HG03558 (cell line): Measurements from ENCODE around the gene SLC41A1.
A peak's percentile ranks its signal among the peaks of the same experiment; 100 is the strongest.
"Not testable (repeated sequence)": the region's sequence is repeated elsewhere in the genome, so short reads cannot be mapped to it uniquely, and the experiment has no call there.

Experiments
- ATAC-seq: cut with Tn5 transposase; IDR thresholded peaks from one replicate; pipeline ENCODE4 v1.9.1; 2021; ENCODE audit warnings: moderate number of reproducible peaks; ENCODE audit not compliant: unreplicated experiment; ENCODE audit errors: extremely low read depth

The SLC41A1 gene

DNA sequence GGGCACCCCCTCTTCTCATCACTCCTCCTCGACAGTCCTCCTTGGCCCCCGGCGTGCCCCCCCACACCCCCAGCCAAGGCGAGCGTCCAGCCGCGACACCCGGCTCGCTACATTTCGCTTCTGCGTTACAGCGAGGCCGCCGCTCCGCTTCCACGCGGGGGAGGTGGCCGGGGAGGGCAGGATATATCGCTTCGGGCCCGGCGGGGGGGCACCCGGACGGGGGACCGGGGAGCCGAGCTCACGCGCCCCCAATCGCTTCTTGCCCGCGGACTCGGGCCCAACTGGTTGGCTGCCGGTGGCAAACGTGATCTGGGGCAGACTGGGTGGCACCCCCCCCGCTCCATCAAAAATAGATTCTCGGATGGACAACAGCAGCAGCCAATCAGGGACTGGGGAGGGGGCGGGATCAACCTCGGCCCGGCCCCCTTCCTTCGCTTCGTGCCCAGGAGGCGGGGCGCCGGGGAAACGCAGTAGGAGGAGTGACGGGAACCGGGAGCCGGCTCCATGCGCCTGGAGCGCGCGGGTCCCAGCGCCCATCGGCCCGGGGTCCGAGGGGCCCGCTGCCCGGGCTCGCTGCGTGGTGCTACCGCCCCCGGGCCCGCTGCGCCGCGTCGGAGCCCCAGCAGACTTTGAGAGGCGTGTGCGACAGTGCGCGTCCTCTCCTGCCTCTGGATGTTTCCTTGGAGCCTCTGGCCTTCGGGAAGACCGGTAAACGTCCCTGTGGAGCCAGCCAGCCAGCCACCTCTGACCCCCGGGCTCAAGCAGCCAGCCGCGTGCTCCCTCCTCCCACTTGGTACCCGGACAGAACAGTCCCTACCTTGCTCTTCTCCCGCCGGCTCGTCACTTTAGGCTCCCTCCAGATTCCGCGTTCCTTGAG lies at the start of gene SLC41A1:
Gene SLC41A1, minus strand, starts transcription at position 321 of the 877 bp plus-strand sequence. CDS start 2,757 bp downstream, outside the sequence.
- peak; percentile 40 for ATAC-seq

DNA sequence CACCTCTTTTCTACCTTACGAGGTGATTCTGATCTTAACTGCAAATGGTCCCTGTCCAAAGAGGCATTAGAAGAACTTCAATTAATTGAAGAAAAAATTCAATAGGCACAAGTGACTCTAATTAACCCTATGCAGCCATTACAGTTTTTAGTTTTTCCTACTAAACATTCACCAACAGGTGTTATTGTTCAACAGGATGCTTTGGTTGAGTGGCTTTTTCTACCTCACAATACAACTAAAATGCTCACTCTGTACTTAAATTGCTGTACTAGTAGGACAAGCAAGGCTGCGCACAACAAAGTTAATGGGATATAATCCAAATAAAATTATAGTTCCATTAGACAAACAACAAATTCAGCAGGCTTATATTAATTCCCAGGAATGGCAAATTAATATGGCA lies 48.5 kb upstream of the SLC41A1 start:
- ATAC-seq, result no peak

DNA sequence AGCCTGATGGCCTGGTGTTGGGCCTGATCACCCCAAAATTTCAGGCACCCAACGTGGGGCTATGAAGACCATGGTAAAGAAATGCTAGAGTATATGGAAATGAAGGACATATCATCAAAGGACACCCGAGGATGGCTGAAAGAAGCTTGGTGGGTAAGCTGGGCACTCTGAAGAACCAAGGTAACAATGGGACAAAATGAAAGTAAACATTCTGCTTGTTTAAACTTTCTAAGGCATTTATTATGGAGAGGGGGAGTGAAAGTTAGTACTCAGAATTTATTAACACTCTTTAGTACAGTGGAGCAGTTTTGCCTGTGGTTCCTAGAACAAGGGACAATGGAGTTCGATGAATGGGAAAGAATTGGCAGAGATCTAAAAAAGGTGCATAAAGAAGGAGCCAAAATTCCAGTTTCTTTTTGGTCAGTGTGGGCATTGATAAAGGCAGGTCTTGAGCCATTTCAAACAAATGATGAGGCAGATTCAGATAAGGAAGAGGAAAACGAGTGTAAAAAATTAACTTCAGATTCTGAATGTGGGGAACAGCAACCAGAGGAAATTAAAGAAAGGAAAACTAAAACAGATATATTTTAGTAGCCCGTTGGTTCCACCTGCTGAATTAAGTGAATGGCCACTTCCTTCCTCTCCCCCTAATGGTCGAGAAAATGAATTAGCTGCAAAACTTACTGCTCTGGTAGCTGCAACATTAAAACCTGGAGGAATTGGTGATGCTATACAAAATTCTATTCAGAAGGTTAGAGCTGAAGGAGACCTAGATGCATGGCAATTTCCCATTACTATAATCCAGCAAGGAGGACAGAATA lies 45.4 kb upstream of the SLC41A1 start:
- no peak for ATAC-seq

DNA sequence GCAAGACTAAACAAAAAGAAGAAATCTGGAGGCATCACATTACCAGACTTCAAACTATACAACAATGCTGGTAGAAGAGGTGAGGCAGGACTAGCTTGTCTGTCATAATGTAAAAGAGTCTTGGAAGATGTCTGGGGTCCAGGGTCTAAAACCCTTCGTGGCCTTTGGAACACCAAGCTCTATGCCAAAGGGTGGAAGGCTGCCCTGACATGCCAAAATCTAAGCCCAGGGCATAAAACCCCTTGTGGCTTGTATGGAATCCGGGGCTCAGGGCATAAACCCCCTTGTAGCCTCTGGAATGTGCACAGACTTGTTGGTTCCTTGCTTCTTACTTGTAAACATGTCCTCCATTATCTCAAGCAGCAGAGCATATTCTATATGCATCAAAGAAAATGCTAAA lies 44.5 kb upstream of the SLC41A1 start:
- ATAC-seq, result not testable (repeated sequence)

DNA sequence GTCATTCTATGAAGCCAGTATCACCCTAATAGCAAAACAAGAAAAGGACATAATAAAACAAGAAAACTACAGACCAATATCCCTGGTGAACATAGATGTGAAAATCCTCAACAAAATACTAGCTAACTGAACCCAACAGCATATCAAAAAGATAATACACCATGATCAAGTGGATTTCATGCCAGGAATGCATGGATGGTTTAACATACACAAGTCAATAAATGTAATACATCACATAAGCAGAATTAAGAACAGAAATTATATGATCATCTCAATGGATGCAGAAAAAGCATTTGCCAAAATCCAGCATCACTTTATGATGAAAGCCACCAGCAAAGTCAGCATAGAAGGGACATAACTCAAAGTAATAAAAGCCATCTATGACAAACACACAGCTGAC lies 43.4 kb upstream of the SLC41A1 start:
- ATAC-seq, result no peak

DNA sequence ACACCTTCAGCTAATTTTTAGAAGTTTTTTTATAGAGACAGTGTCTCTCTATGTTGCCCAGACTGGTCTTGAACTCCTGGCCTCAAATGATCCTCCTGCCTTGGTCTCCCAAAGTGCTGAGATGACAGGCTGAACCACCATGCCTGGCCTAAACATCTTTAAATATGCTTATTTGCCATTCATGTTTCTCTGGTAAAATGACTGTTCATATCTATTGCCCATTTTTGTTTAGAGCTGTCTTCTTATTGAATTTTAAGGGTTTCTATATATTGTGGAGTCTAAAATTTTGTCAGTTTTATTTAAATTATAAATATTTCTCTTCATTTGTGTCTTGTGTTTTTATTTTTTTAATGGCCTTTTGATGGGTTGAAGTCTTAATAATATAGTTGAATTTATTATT lies 40.0 kb upstream of the SLC41A1 start:
- ATAC-seq, result no peak

DNA sequence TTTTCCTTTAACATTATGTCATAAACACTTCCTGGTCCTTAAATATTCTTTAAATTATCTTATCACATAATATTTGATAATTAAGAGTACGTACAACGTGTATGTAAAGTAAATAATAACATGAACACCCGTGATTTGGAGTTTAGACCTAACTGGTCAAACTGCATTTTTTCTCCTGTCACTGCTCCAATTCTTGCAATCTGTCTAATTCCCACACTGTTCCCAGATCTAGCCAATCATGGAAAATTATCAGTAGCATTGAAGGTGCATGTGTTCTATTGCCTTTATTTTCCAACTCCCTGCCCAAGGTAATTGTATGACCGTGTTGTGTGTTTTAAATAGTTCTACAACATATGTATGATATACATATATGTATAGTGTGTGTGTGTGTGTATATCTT lies 39.0 kb upstream of the SLC41A1 start:
- ATAC-seq, result no peak

DNA sequence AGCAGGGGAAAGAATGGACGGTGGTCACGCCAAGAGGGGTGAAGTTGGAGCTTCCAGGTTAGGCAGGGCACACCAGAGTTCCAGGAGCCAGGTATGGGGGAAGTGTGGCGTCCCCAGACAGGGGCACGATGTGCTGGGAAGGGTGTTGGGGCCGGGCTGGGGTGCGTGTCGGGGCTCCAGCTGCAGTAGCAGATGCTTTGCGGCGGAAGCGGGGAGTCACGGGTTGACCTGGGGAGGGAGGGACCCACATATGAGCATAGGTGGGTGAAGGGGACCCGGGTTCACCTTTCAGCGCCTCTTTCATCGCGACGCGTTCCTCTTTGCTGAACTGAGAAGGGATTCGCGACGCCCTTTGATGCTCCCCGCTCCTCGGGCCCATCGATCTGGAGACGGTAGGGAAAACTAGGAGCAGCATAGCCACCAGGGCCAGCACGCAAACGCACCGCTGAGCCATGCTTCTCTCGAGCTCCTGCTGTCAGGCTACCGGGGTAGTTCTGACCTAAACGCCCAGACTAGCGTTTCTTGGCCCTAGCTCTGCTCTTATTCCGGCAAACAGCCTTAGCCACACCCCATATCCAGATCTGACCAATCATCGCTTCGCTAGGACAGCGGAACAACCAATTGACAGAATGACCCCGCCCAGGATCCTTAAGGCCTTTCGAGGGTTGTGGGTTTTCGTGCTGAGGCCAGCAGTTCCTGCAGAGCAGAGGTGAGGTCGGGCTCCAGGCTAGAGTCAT lies 36.8 kb upstream of the SLC41A1 start, which contains the start of gene PM20D1:
Gene PM20D1, minus strand, starts transcription at position 514 of the 737 bp plus-strand sequence. Its CDS starts 60 bp downstream, at position 454.
- peak; percentile 87 for ATAC-seq

DNA sequence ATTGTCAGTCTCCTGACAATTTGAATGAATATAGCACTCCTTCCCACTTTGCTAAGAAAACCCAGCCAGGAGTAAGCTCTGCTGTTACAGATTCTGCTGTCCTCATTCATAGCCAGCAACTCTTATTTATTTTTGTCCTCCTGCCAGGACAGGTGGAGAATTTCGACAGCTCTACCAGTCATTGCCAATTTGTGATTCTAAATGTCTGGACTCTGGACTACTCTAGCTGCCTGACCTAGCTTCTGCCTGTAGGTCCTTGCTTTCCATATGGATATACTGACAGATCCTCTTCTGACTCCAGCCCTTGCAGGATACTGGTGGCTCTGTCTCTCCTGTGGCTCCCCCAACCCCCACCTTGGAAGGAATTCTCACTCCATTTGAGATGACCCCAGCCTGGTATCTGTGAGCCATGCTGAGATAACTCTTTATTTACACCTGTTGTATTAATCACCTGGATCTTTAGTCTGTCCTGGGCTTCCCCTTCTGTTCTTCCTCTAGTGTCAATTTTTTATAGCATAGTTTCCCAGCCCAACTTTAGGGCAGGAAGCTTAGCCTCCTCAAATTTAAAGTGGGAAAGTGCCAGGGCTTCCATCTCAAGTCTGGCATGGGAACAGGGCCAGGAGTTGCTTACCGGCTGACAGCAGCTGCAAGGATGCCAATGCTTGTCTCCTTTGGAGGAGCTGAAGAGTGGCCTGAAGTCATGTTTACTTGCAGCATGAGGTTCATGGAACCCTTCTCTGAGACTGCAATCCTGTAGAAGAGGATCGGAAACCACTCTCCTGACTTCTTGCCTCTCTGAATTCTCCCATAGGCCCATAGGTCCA lies 30.2 kb upstream of the SLC41A1 start:
- no peak for ATAC-seq

DNA sequence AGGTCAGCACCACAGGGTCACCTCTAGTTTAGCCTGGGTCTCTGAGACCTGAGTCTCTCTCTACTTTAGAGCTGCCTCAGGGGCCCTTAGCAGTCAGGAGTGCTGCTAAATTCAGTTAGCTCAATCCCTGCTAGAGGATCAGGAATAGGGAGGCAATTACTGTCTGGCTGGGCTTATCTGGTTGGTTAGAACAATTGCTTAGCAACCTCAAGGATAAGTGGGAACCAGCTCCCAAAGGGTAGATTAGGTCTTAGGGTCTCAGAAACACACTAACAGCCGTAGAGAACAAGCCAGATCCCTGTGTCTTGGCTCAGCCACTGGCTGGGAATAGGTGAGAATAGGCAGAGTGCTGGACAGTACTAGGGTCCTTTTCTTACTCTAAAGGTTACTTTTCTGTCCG lies 29.2 kb upstream of the SLC41A1 start:
- ATAC-seq, result no peak

DNA sequence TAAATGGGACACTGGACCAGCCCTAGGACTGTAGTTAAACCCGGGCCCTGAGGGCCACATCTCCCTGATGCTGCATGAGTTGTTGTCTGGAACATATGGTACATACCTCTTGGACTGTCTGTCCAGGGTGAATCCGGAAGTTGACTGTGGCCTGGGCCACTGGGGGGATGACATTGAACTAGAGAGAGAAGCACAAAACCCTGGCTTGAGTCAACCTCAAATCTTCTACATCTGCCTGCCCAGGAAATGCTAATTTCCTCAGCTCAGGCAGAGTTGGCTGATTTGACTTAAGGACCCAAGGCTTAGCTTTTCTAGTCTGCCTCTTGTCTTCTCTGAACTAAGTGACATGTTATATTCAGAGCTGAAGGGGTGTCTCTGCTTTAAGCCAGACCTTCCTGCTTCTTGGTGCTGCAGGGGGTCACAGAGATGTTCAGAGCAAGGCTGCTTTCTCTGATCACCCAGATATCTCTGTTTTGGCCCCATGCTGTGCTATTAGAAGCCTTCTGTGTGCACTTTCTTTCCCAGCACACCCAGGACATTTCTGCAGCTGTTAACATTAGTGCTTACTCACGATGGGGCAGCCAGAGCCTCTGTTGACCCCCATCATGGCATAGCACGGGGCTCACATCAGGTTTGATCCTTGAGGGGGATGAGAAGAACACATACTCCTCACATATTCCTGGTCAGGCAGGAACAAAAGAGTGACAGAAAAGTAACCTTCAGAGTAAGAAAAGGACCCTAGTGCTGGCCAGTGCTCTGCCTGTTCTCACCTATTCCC lies 27.3 kb upstream of the SLC41A1 start:
- ATAC-seq, result no peak

DNA sequence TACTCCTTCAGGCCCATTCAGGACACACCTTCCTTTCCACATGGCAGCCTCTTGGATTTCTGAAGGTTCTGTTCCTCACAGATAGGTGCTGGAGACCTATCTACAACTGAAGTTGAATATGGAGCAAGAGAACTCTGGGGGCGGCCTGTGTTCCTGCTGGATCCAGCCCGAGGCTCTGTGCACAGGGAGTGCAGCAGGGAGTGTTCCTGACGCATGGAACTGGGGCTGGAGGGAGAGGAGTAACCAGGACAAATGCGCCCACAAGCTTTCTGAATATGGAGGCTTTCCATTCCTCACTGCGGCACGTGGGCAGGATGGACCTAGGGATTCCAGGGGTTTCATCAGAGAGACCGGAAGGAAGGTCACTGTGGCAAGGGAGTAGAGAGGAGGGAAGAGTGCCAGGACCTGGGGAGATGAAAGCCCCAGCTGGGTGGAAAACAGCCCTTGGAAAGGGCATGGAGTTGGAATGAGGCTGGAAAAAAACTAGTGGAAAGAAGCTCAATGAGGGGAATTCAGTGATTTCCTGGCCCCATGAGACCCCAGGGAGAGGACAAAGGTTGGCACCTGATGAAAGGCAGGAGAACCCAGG lies 24.5 kb upstream of the SLC41A1 start:
- no peak for ATAC-seq

DNA sequence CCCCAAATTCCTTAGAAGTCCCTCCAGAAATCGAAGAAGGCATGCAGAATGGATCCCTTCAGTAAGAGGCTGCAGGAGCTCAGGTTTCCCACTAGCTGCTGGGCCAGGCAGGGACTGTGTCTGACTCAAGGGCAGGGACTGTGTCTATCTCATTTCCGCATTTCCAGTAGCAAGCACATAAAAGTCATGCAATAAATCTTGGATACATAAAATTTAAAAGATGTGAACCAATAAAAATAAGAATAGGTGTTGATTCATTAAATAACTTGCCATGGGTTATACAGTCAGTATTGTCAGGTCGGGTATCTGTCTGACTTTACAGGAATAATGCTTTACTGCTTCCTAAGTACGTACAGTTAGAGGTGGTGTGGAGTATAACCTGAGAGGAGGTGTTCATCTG lies 21.8 kb upstream of the SLC41A1 start:
- no peak for ATAC-seq

DNA sequence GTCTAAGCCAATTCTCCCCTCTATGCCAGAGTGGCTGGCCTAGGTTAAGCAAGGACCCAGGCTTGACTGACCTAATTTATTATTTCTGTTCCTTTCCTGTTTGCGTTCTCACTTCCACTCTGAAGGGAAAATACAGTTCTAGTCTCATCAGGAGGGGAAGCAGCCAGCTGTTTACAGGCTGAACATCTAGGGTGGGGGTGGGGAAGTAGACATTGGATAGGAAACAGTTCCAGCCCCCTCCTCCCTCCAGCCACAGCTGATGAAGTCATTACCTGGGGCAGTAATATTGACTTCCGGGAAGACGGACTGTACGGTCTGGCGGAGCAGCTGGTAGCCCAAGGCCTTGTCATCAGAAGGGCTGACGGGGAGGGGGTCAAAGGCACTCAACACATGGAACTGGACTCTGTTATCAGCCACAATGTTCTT lies 19.3 kb upstream of the SLC41A1 start:
- no peak for ATAC-seq

DNA sequence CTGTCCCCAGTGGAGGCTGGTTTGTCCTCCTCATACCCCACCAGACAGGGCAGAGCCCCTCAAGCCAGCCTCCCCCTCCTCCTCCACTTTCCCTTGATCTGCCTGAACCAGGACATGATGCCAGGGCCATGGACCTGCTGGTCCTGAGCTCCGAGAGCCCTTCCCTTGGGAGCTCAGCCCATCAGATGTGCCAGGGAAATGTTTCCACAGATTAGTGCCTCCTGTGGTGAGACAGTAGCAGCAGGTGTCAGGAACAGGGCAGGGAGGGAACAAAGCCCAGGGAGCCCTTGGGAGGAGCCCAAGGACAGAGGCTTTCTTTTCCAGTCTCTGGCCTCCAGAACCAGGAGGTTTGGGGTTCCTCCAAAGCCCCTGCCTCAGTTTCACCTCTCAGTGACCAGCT lies 14.6 kb upstream of the SLC41A1 start:
- ATAC-seq, result no peak

DNA sequence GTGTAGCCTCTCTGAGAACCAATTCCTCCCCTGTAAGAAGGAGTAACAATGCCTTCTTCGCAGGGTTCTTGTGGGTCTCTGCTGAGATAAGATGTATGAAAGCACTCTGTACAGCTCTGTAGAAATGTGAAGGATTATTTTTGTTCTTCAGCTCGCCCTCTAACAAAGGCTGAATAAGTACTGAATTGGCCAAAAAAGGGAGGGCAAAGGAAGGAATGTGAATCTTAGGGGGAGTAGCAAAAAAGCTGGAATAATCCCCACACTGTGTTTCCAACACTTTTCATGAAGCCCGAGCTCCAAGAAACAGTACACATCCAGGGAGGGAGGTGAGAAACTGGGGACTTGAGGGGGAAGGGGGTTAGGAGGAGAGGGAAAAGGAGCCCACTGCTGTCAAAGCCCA lies 14.0 kb upstream of the SLC41A1 start:
- no peak for ATAC-seq

DNA sequence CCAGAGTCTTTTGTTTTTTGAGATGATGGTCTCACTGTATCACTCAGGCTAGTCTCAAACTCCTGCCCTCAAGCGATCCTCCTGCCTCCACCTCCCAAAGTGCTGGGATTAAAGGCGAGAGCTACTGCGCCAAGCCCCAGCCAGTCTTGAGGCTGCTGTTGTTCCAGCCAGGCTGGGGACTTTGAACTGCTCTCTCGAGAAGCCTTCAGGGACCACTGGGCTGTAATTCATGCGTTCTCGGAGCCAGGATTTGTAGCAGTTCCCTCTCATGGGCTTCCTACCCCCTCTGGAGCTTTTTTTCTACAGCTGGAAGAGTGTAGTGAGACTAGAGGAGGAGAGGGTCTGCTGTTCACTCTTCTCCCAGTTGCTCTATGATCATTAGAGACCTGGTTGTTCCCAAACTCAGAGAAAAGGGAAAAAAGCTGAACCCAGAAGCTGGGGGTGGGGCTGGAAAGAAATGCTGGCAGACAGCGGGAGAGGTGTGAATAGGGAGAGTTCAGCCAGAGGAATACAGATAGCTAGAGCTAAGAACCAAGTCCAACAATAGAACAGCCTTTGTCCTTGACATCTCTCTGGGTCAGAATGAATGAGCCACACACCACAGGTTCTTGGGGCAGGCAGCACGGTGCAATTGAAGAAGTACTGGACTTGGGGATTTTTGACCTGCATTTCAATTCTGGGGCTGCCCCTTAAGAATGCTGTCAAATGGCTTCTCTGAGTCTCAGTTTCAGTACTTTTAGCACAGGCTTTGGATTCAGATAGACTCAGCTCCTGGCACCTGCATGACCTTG lies 13.2 kb upstream of the SLC41A1 start:
- no peak for ATAC-seq

DNA sequence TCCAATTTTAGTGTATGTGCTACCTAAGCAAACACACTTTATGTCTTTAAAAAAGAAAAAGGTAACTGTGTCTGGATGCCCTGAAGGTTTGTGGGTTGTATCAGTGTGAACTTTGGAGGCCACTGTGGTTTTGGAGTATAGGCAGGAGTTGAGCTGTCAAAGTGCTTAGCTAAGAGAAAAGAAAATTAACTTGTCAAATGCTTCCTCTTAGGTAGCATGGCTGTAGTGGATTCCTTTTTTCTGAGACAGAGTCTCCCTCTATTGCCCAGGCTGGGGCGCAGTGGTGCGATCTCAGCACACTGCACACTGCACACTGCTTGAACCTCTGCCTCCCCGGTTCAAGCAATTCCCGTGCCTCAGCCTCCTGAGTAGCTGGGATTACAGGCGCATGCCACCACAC lies 11.2 kb upstream of the SLC41A1 start:
- ATAC-seq, result no peak
